ENCODE data around the gene TCP11.

Gene TCP11

GRCh38 chr6:35141007-35141655 is at the start of gene TCP11:
Gene TCP11, minus strand, starts transcription at chr6:35141339. Its CDS starts 469 bp downstream, at chr6:35140870.
- peak; percentile 74 for DNase-seq

GRCh38 chr6:35190306-35190705 is 49.2 kb upstream of the TCP11 start:
- DNase-seq = no peak

- no peak for DNase-seq
These were observed 47.7 kb upstream of the TCP11 start for GRCh38 chr6:35188886-35189285.

- DNase-seq = no peak
These were observed 45.4 kb upstream of the TCP11 start for GRCh38 chr6:35186571-35186970.

DNA sequence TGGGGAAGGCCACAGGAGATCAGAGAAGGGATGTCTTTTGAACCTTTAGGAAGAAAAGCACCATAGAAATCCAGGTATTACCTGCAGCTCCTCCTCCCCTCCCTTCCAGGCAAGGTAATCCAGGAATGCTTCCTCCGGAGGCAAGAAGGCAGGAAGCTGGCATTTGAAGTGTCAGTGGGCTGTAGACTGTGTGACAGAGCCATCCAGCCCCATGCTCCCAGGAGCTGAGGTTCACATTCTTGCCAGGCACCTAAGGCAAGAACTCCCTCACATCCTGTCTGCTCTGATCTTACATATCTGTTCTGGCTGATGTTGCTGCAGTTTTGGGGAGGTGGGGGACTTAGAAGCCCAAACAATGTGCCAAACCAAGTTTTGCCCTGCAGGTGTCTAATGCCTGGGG is 44.8 kb upstream of the TCP11 start:
- no peak for DNase-seq

DNA sequence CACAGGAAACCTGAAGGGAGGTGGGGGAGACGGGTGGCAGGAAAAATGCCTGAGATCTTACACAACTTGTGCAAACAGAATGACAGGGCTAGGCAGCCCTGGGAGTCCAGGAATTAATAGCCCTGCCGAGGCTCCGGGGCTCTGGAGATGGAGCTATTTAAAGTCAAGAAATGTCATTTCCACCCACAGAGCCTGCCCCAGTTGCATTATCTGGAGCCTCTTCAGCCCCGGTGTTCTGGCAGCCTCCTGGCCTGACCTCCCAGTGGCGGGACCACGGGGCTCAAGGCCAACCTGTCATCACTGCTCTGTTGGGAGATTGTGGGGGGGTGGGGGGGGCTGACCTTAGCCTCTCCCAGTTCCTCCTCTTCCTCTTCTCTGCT is 44.2 kb upstream of the TCP11 start:
- no peak for DNase-seq

GRCh38 chr6:35184580-35185301 is 43.6 kb upstream of the TCP11 start:
- no peak for DNase-seq

DNA sequence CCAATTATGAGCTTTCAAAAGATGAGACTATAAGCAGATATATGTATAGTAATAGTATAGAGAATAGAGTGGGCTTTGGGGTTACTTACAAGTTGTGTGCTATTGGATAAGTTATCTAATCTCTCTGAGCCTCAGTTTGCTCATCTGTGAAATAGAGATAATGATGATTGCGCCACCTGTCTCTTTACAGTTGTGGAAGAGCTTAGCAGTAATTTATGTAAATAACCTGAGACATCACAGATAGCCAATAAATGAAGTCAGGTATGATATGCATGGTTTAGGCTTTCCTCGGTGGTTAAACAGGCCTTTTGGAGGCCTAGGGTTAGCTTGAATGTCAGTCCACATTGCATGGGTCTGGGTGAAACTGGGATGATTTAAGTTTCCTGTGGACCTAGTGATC is 42.8 kb upstream of the TCP11 start:
- DNase-seq = no peak

DNA sequence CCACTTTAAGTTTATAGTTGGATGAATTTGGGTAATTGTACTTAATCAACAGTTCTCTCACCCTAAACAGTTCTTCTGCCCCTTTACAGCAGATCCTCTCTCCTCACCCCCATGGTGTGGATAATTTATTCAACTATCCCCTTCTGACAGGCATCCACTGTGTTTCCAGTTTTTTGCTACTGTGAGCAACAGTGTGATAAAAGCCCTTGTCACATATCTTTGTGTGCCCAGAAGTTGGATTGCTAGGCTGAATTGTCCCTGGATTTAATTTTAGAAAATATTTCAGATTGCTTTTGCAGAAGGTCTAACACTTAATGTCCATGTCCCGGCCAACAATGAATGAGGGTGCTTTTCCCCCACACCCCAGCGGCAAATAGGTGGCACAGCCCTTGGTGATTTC is 42.1 kb upstream of the TCP11 start:
- no peak for DNase-seq

DNA sequence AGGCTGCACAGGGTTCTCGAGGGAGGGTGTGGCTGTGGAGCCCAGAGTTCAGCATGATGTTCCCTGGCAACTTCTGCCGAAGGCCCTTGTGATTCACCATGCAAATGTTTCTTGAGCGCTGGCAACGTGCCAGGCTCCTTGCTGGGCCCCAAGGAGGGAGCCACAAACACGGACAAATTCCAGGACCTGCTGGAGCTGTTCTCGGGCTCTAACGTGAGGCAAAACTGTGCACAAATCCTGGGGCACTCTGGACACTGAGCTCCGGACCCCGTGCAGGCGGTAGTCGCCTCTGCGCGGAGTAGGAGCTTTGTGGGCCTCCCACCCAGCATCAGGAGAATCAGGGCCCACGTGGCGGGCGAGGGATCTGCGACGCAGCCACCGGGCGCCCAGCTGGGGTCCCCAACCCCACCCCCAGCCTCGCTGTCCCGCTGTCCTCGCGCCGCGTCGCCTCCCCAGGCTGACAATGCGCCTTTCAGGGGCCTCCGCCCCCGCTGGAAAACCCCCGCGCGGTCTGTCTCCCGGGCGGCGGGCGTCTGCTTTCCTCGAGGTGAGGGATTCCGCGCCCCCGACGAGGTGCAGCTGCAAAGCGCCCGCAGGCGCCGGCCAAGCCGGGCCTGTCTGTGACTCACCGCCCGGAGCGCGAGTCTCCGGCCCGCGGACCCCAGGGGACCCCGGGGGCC is 40.9 kb upstream of the TCP11 start:
- DNase-seq = peak; percentile 69

DNA sequence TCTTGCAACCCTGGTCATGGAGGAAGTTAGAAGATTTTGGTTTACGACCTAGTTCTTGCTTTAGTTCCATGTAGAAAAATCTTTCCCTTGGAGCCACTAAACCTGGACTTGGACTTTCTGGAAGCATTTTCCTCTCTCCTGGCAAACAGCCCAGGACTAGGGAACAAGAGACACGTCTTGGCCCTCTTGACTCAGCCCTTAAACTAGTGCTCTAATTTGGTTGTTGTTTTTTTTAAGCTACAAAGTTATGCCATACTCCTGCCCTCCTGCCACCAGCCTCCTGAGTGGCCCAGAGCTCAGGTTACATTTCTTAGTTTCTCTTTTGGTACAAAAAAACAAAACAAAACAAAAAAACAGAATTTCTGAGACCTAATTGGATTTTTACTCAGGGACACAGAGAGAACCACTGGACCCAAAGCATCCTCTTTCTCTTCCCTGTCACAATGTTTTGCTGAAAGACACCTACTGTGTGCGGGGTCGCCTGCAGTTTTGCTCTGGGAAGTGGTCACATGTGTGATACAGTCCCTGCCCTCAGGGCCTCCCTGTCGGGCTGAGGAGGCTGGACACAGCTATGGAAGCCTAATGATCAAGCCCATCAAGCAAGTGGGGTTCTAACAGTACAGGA is 40.3 kb upstream of the TCP11 start:
- peak; percentile 53 for DNase-seq

DNA sequence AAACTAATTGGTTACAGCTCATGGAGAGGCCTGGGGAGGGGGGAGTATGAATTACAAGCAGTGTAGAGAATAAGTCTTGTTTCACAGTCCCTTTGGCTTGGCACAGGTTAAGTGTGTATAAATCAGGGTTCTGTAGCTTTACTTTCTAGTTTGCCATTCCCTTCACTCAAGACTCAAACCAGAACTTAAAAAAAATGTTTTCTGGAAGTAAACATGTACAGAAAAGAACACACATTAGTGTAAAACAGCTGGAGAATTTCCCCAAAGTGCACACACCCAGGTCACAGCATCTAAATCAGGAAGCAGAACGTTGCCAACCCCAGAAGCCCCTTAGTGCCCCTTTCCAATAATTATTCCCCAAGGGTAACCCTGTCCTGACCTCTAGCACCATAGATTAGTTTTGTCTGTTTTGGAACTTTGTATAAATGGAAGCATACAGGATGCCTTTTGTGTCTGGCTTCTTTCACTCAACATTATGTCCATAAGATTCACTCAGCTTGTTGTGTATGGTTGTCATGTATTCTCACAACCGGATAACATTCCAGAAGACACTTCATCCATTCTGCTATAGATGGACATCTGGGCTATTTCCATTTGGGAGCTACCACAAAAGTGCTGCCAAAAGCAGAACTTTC is 38.9 kb upstream of the TCP11 start:
- no peak for DNase-seq

GRCh38 chr6:35178932-35179832 is 38.0 kb upstream of the TCP11 start:
- DNase-seq = no peak

DNA sequence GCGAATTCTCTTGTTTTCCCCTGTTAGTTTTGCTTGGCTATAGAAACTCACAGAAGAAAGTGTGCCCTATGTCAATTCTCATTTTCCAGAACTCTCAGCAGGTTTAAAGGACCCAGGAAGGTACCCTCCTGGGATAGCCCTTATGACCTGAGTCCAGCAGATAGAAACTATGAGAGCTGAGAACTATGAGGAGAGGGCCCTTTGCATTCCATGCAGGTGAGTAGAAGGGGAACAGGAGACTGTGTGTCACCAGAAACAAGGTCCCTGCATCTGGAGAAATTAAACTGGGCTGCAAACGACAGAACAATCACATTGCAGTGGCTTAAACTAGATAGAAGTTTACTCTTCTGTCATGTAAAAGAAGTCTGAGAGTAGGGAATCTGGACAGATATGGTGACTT is 36.9 kb upstream of the TCP11 start:
- no peak for DNase-seq

- no peak for DNase-seq
These were observed 36.5 kb upstream of the TCP11 start for GRCh38 chr6:35177596-35177995.

DNA sequence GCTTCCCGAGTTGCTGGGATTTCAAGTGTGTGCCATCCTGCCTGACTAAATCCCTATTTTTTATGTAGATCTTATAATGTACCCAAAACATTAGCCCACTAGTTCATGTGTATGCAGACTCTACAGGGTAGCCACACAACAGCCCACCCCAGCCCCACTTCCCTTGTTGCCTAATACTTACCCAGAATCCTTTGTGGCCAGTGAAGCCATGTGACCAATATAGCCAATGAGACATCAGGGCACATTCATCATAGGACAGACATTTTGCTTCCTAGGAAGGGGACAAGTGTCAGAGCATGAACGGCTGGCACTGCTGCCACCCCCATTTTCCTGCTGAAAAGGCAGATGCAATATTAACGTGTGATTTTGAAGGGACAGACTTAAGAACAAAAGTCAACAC is 36.0 kb upstream of the TCP11 start:
- DNase-seq = no peak

DNA sequence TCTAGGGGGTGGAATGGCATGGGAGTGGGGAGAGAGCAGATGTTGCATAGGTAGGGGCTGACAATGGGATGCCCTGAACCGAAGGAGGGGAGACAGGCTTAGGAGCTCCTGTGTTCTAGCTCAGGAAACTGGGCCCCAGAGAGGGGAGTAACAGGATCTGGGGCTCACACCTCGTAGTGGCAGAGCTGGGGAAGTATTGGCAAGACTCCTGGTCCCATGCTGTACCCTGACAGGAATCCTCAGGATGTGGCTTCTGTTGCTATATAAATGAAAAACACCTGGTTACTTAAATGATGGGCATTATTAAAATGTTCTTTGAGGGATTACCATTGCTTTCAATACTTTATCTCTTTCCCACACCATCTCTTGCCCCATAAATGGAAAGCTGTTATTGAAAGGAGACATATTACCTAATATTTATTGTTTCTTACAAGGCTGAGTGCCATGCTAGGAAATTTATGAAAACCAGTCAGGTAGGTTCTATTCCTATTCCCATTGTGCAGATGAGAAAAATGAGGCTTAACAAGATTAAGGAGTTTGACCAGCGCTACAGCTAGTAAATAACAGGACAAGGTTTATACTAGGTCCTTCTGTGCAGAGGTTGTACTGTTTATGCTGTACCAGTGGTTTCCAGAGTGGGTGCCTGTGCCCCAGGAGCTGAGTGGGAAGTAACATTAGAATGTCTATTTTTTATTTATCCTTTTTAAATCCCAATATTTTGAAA is 35.3 kb upstream of the TCP11 start:
- no peak for DNase-seq

DNA sequence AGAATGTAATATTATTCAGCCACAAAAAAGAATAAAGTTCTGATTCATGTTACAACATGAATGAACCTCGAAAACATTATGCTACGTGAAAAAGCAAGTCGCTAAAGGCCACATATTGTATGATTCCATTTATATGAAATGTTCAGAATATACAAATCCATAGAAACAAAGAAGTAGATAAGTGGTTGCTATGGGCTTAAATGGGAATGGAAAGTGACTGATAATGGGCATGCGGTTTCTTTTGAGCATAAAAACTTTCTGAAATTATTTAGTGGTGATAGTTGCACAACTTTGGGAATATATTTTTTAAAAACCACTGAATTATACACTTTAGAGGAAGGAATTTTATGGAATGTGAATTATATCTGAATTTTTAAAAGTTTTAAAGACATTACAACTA is 33.4 kb upstream of the TCP11 start:
- no peak for DNase-seq

DNA sequence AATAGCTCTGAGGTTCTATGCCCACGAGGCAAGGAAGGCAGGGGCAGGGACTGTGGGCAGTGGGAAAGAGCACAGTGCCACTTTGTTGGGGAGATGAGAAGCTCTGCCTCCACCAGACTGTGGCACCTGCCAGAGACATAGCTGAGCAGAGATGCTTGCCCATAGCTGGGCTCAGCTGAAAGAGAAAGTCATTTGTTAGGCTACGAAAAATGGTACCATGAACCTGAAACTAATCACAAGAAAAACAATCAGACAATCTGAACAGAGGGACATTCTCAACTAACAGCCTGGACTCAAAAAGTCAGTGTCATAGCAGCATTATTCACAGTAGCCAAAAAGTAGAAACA is 32.9 kb upstream of the TCP11 start:
- DNase-seq = no peak

DNA sequence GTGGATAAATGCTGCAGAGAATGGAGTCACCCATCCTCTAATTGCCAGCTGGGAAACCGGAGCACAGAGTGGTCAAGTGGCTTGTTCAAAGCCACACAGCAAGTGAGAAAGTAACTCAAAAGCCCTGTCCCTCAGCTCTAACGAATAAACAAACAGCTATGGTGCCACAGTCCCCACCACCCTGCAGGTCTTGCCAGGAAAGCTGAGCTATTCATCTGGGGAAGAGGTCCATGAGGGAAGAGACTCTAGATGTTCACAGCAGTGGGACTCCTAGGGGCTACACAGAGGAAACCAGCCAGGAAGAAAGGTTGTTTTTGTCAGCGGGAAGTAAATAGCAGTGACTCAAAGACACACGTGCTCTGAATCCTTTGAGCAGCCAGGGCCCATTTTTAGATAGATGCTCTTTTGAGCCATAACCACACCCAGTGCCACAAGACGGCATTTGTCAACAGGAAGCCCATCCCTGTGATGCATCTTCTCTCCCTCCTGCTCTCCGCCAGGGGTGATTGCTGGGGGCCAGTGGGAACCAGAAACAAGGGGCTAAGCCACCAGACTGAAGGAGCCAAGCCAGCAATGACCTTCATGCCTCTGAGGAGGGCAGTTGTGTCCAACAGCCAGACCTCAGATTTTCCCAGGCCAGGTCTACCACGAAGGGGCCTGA is 32.4 kb upstream of the TCP11 start:
- DNase-seq = peak; percentile 63

GRCh38 chr6:35173044-35173426 is 31.9 kb upstream of the TCP11 start:
- DNase-seq = peak; percentile 36

All from femur (tissue), 1 donor.